Measurements from ENCODE around the gene CD247. TPM values are rescaled to one million over a fixed set of nuclear protein-coding genes. Genes with fewer than 3 reads are reported as not detected.

The CD247 gene
- total and polyA plus RNA-seq, 2 of the 13 experiments (the other 11 are each of a cell fraction or from before 2014, with no cell fraction given) = 0.20 TPM; not detected in 1

- TF ChIP-seq ZNF740 (CRISPR knock-in tag; IDR thresholded peaks at IDR 0.05) (no peak), HMGXB4 (CRISPR knock-in tag; IDR thresholded peaks at IDR 0.05; ENCODE audit: borderline replicate concordance in 1 of 2, low read depth in 1 of 2) (no peak), STAG1 (CRISPR knock-in tag; IDR thresholded peaks at IDR 0.05) (no peak), ZFP41 (CRISPR knock-in tag; IDR thresholded peaks at IDR 0.05; ENCODE audit: borderline replicate concordance) (no peak)
Observed at GRCh38 chr1:167486090-167486824, 32.1 kb downstream of the CD247 start (continued).

GRCh38 chr1:167484726-167485502 lies 33.4 kb downstream of the CD247 start:
- DNase-seq (ENCODE audit: low spot score) = no peak
- ATAC-seq = peak; percentile 39; the same call in 2 of the 3 replicates
- BruUV-seq (replicated peaks) = no TSS peak
- no peak for FAIRE-seq
- intact Hi-C loops (cut with micrococcal nuclease; ENCODE audit: unreplicated experiment) (no loop called here), in situ Hi-C loops (cut with HindIII; ENCODE audit: extremely low pct_ligation_motif_present, low pct_unique_long_range_greater_than_20kb) (no loop called here)
- TF ChIP-seq ZNF280B (CRISPR knock-in tag; IDR thresholded peaks at IDR 0.05; ENCODE audit: borderline replicate concordance) = no peak
- no peaks in the 10 kb centered on the region for H3K4me1 ChIP-seq (ENCODE audit: insufficient read depth, low read length)
- H3K27me3 ChIP-seq (ENCODE audit: control insufficient read depth in 1 of 2, insufficient read depth in 2 of 2, low read length in 2 of 2) = peaks cover 3 to 30% of the 10 kb centered on the region in 2 experiments
- H3K79me2 ChIP-seq (ENCODE audit: insufficient read depth, low read length) = no peaks in the 10 kb centered on the region
- no peaks in the 10 kb centered on the region for H3K36me3 ChIP-seq (replicated peaks in 1 of 2; ENCODE audit: control insufficient read depth in 1 of 2, insufficient read depth in 2 of 2, low read length in 2 of 2)
- H3K9me3 ChIP-seq (ENCODE audit: low read length) = no peaks in the 10 kb centered on the region
- POLR2A ChIA-PET = no interaction called here
- no peak overlapping the region for H3K4me2 ChIP-seq (ENCODE audit: low read depth, low read length)
- H2AFZ ChIP-seq (ENCODE audit: low read length) = no peak overlapping the region
- no peak overlapping the region for H3K4me3 ChIP-seq (replicated peaks in 1 of 3; ENCODE audit: insufficient read depth in 1 of 3, low read depth in 2 of 3, low read length in 3 of 3)
- CTCF ChIA-PET (ENCODE audit: low intra/inter-chr PET ratio, low total read pairs) = no interaction called here
- no peak overlapping the region for H3K9ac ChIP-seq (ENCODE audit: insufficient read depth, low read depth, low read length)
- no peaks in the 10 kb centered on the region for H4K20me1 ChIP-seq (ENCODE audit: insufficient read depth, low read length)
- 44% methylated on average over 12 of the region's 12 CpGs for WGBS (ENCODE audit: low lambda C conversion rate)
- H3K27ac ChIP-seq (ENCODE audit: extremely low read length, insufficient read depth, low read length) = no peak overlapping the region
